ENCODE data around the gene SERPINB10.

Gene SERPINB10

GRCh38 chr18:63951302-63951705 is 43.5 kb downstream of the SERPINB10 start:
- DNase-seq (ENCODE audit: low spot score) = peak; percentile 49
- in situ Hi-C loops (cut with MboI; ENCODE audit: low pct_unique_long_range_greater_than_20kb, low sequenced_read_pairs, unreplicated experiment) = no loop called here
- peak; percentile 35 for TF ChIP-seq CTCF (IDR thresholded peaks at IDR 0.05; ENCODE audit: extremely low read depth, insufficient read depth, missing control alignments)

GRCh38 chr18:63953811-63954210 is 46.1 kb downstream of the SERPINB10 start:
- in situ Hi-C loops (cut with MboI; ENCODE audit: low pct_unique_long_range_greater_than_20kb, low sequenced_read_pairs, unreplicated experiment) = no loop called here
- TF ChIP-seq CTCF (IDR thresholded peaks at IDR 0.05; ENCODE audit: extremely low read depth, insufficient read depth, missing control alignments) = no peak
- DNase-seq (ENCODE audit: low spot score) = no peak

GRCh38 chr18:63956755-63957154 is 49.0 kb downstream of the SERPINB10 start:
- TF ChIP-seq CTCF (IDR thresholded peaks at IDR 0.05; ENCODE audit: extremely low read depth, insufficient read depth, missing control alignments) = no peak
- DNase-seq (ENCODE audit: low spot score) = no peak
- in situ Hi-C loops (cut with MboI; ENCODE audit: low pct_unique_long_range_greater_than_20kb, low sequenced_read_pairs, unreplicated experiment) = no loop called here

- in situ Hi-C loops (cut with MboI; ENCODE audit: low pct_unique_long_range_greater_than_20kb, low sequenced_read_pairs, unreplicated experiment) = no loop called here
Measured at GRCh38 chr18:63960891-63961290, 53.1 kb downstream of the SERPINB10 start.

GRCh38 chr18:63961435-63961980 is 53.8 kb downstream of the SERPINB10 start:
- in situ Hi-C loops (cut with MboI; ENCODE audit: low pct_unique_long_range_greater_than_20kb, low sequenced_read_pairs, unreplicated experiment) = no loop called here
- DNase-seq (ENCODE audit: low spot score) = no peak
- TF ChIP-seq CTCF (IDR thresholded peaks at IDR 0.05; ENCODE audit: extremely low read depth, insufficient read depth, missing control alignments) = no peak

More at GRCh38 chr18:63960891-63961290, 53.1 kb downstream of the SERPINB10 start:
- TF ChIP-seq CTCF (IDR thresholded peaks at IDR 0.05; ENCODE audit: extremely low read depth, insufficient read depth, missing control alignments) = no peak
- no peak for DNase-seq (ENCODE audit: low spot score)

- in situ Hi-C loops (cut with MboI; ENCODE audit: low pct_unique_long_range_greater_than_20kb, low sequenced_read_pairs, unreplicated experiment) = no loop called here
- TF ChIP-seq CTCF (IDR thresholded peaks at IDR 0.05; ENCODE audit: extremely low read depth, insufficient read depth, missing control alignments) = no peak
- no peak for DNase-seq (ENCODE audit: low spot score)
Measured at GRCh38 chr18:63962137-63962536, 54.4 kb downstream of the SERPINB10 start.

Data from GM13977 (cell line).